ENCODE data around the gene LMO7.

- no peak for TF ChIP-seq CTCF (IDR thresholded peaks at IDR 0.05; ENCODE audit: poor library complexity)
- no peak for TF ChIP-seq EZH2 (IDR thresholded peaks at IDR 0.05; ENCODE audit: borderline replicate concordance)
- TF ChIP-seq EZH2phosphoT487 (IDR thresholded peaks at IDR 0.05; ENCODE audit: low read depth, severe bottlenecking, unreplicated experiment): no peak
These were observed 214.8 kb downstream of the LMO7 start for GRCh38 chr13:75850916-75851315.
